HepG2 (cell line): ENCODE measurements around the gene NTN5. TPM values are rescaled to one million over a fixed set of nuclear protein-coding genes. Genes with fewer than 3 reads are reported as not detected.

ENCODE experiments used
- ARID2 ChIP-seq: sonication (generic); formaldehyde crosslinking; IDR thresholded peaks from 2 replicates; pipeline ENCODE4 v1.8.1; 2022; ENCODE audit warnings: mild to moderate bottlenecking, missing genetic modification reagents, borderline replicate concordance
- GABPB1 ChIP-seq: IDR thresholded peaks from 2 replicates; pipeline ENCODE4 v1.6.1; 2016; ENCODE audit warnings: mild to moderate bottlenecking, missing genetic modification reagents, moderate library complexity, missing compliant biosample characterization
- PLSCR1 ChIP-seq: sonication (generic); formaldehyde crosslinking; IDR thresholded peaks from 2 replicates; pipeline ENCODE4 v1.5.0; 2020; ENCODE audit warnings: missing genetic modification reagents, mild to moderate bottlenecking, borderline replicate concordance
- RFX1 ChIP-seq: fragments of 450-650 bp; IDR thresholded peaks from 2 replicates; pipeline ENCODE4 v1.6.1; 2017
- ZNF333 ChIP-seq: sonication (generic); formaldehyde crosslinking; IDR thresholded peaks from 2 replicates; pipeline ENCODE4 v1.4.0; 2020; ENCODE audit warnings: mild to moderate bottlenecking, missing genetic modification reagents, borderline replicate concordance
- ZNF598 ChIP-seq: sonication (generic); formaldehyde crosslinking; IDR thresholded peaks from 2 replicates; pipeline ENCODE4 v1.5.1; 2020; ENCODE audit warnings: mild to moderate bottlenecking, missing genetic modification reagents, borderline replicate concordance
- ZNF740 ChIP-seq: sonication (generic); formaldehyde crosslinking; IDR thresholded peaks from 2 replicates; pipeline ENCODE4 v1.4.0; 2020; ENCODE audit warnings: missing genetic modification reagents
- ZNF788 ChIP-seq: sonication (generic); formaldehyde crosslinking; IDR thresholded peaks from 2 replicates; pipeline ENCODE4 v1.5.0; 2020; ENCODE audit warnings: mild to moderate bottlenecking, missing genetic modification reagents, borderline replicate concordance
- polyA plus RNA-seq, 8 experiments: library from polyadenylated mRNA; depleted of rRNA in 3 of 8; stranded (reverse) in 7 of 8; unstranded in 1 of 8; fragments of >200 nt; fragmentation: Illumina TruSeq in 4 of 8; extraction: Trizol in 4 of 8; gene quantifications; 2 replicates each; pipeline versions ENCODE4 v1.2.1 to v1.2.3, GENCODE V29; 2011 to 2016; ENCODE audit warnings: low read depth in 4 of 8, missing spikeins in 1 of 8, mixed read lengths in 1 of 8; ENCODE audit not compliant: insufficient read depth in 1 of 8
- total RNA-seq, 5 experiments: library from RNA; depleted of rRNA; stranded (reverse); fragments of >200 nt; fragmentation: Illumina TruSeq; extraction: Trizol; gene quantifications; 2 replicates each; pipeline ENCODE4 v1.2.3, GENCODE V29; 2016; ENCODE audit warnings: low read depth in 1 of 5
- TF ChIP-seq, protein P1 (sequence below): IDR thresholded peaks from 2 replicates; pipeline ENCODE4 v1.6.1; 2016; ENCODE audit warnings: mild to moderate bottlenecking
- TF ChIP-seq, protein P2 (sequence below): sonication (generic); formaldehyde crosslinking; IDR thresholded peaks from 2 replicates; pipeline ENCODE4 v1.9.0; 2021; ENCODE audit warnings: missing genetic modification reagents, borderline replicate concordance
- TF ChIP-seq, protein P3 (sequence below): sonication (generic); formaldehyde crosslinking; IDR thresholded peaks from 2 replicates; pipeline ENCODE4 v1.5.1; 2020; ENCODE audit warnings: missing genetic modification reagents, mild to moderate bottlenecking, borderline replicate concordance
- TF ChIP-seq, protein P4 (sequence below): sonication (generic); formaldehyde crosslinking; IDR thresholded peaks from 2 replicates; pipeline ENCODE4 v1.5.1; 2020; ENCODE audit warnings: mild to moderate bottlenecking, missing genetic modification reagents, moderate library complexity

The NTN5 gene
- total and polyA plus RNA-seq, 2 of the 13 experiments (the other 11 are each of a cell fraction or from before 2014, with no cell fraction given) = 0.05 TPM; not detected in 1

- TF ChIP-seq, protein P1, sequence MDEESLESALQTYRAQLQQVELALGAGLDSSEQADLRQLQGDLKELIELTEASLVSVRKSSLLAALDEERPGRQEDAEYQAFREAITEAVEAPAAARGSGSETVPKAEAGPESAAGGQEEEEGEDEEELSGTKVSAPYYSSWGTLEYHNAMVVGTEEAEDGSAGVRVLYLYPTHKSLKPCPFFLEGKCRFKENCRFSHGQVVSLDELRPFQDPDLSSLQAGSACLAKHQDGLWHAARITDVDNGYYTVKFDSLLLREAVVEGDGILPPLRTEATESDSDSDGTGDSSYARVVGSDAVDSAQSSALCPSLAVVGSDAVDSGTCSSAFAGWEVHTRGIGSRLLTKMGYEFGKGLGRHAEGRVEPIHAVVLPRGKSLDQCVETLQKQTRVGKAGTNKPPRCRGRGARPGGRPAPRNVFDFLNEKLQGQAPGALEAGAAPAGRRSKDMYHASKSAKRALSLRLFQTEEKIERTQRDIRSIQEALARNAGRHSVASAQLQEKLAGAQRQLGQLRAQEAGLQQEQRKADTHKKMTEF = peak; percentile 83
- TF ChIP-seq ZNF788 (peak; percentile 43; the same call in 1 of the 2 replicates), ARID2 (CRISPR knock-in tag) (no peak), GABPB1 (CRISPR knock-in tag) (peak; percentile 80), PLSCR1 (CRISPR knock-in tag) (no peak), ZNF740 (CRISPR knock-in tag) (no peak), RFX1 (peak; percentile 72), ZNF333 (CRISPR knock-in tag) (no peak), ZNF598 (CRISPR knock-in tag) (0 out of 2 replicates have a peak, but pooled peaks have one; percentile 60)
- TF ChIP-seq, protein P2, sequence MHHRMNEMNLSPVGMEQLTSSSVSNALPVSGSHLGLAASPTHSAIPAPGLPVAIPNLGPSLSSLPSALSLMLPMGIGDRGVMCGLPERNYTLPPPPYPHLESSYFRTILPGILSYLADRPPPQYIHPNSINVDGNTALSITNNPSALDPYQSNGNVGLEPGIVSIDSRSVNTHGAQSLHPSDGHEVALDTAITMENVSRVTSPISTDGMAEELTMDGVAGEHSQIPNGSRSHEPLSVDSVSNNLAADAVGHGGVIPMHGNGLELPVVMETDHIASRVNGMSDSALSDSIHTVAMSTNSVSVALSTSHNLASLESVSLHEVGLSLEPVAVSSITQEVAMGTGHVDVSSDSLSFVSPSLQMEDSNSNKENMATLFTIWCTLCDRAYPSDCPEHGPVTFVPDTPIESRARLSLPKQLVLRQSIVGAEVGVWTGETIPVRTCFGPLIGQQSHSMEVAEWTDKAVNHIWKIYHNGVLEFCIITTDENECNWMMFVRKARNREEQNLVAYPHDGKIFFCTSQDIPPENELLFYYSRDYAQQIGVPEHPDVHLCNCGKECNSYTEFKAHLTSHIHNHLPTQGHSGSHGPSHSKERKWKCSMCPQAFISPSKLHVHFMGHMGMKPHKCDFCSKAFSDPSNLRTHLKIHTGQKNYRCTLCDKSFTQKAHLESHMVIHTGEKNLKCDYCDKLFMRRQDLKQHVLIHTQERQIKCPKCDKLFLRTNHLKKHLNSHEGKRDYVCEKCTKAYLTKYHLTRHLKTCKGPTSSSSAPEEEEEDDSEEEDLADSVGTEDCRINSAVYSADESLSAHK (CRISPR knock-in tag) = no peak
- TF ChIP-seq, protein P3, sequence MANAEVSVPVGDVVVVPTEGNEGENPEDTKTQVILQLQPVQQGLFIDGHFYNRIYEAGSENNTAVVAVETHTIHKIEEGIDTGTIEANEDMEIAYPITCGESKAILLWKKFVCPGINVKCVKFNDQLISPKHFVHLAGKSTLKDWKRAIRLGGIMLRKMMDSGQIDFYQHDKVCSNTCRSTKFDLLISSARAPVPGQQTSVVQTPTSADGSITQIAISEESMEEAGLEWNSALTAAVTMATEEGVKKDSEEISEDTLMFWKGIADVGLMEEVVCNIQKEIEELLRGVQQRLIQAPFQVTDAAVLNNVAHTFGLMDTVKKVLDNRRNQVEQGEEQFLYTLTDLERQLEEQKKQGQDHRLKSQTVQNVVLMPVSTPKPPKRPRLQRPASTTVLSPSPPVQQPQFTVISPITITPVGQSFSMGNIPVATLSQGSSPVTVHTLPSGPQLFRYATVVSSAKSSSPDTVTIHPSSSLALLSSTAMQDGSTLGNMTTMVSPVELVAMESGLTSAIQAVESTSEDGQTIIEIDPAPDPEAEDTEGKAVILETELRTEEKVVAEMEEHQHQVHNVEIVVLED (CRISPR knock-in tag) = peak; percentile 89
- TF ChIP-seq, protein P4, sequence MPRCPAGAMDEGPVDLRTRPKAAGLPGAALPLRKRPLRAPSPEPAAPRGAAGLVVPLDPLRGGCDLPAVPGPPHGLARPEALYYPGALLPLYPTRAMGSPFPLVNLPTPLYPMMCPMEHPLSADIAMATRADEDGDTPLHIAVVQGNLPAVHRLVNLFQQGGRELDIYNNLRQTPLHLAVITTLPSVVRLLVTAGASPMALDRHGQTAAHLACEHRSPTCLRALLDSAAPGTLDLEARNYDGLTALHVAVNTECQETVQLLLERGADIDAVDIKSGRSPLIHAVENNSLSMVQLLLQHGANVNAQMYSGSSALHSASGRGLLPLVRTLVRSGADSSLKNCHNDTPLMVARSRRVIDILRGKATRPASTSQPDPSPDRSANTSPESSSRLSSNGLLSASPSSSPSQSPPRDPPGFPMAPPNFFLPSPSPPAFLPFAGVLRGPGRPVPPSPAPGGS (CRISPR knock-in tag) = no peak; the same call in 1 of the 2 replicates
Measured at GRCh38 chr19:48720613-48721296, 47.9 kb upstream of the NTN5 start (continued).
